HEK293T (cell line): ENCODE data around the gene NCS1.

ENCODE experiments used
- CTCF ChIA-PET: fragments of 350-600 bp; formaldehyde crosslinking; extraction: SDS; loops from one replicate; lab custom pipeline; 2021; ENCODE audit warnings: antibody characterized with exemption, inconsistent platforms; lab: Yijun Ruan, JAX
- POLR2A ChIA-PET: fragments of 350-600 bp; formaldehyde crosslinking; extraction: SDS; loops from one replicate; lab custom pipeline; 2020; ENCODE audit warnings: antibody characterized with exemption, inconsistent platforms; lab: Yijun Ruan, JAX
- DNase-seq: peaks from one replicate; pipeline ENCODE4 v3.0.0; 2012; ENCODE audit warnings: mixed read lengths; ENCODE audit errors: extremely low spot score
- ARNT ChIP-seq: fragments of 450-650 bp; IDR thresholded peaks from 2 replicates; pipeline ENCODE4 v1.6.1; 2017; ENCODE audit warnings: mild to moderate bottlenecking
- BHLHE40 ChIP-seq: fragments of 450-650 bp; IDR thresholded peaks from 2 replicates; pipeline ENCODE4 v1.6.1; 2016; ENCODE audit warnings: mild to moderate bottlenecking, moderate library complexity, borderline replicate concordance
- CTBP1 ChIP-seq: fragments of 450-650 bp; IDR thresholded peaks from 2 replicates; pipeline ENCODE4 v1.6.1; 2016; ENCODE audit warnings: borderline replicate concordance
- ELF4 ChIP-seq: fragments of 450-650 bp; IDR thresholded peaks from 2 replicates; pipeline ENCODE4 v1.6.1; 2017; ENCODE audit warnings: antibody characterized with exemption
- FOXA1 ChIP-seq: fragments of 450-650 bp; IDR thresholded peaks from 2 replicates; pipeline ENCODE4 v1.6.1; 2016; ENCODE audit warnings: mild to moderate bottlenecking
- FOXK2 ChIP-seq: fragments of 450-650 bp; IDR thresholded peaks from 2 replicates; pipeline ENCODE4 v1.6.1; 2016; ENCODE audit warnings: mild to moderate bottlenecking
- FOXM1 ChIP-seq: fragments of 450-650 bp; IDR thresholded peaks from 2 replicates; pipeline ENCODE4 v1.6.1; 2017; ENCODE audit warnings: mild to moderate bottlenecking, borderline replicate concordance
- HDGF ChIP-seq: fragments of 450-650 bp; IDR thresholded peaks from 2 replicates; pipeline ENCODE4 v1.6.1; 2017; ENCODE audit warnings: antibody characterized with exemption, borderline replicate concordance
- L3MBTL2 ChIP-seq: fragments of 450-650 bp; conservative IDR thresholded peaks from 2 replicates; pipeline ENCODE4 v1.6.1; 2016; ENCODE audit warnings: mild to moderate bottlenecking
- LEF1 ChIP-seq: fragments of 450-650 bp; IDR thresholded peaks from 2 replicates; pipeline ENCODE4 v1.6.1; 2017; ENCODE audit warnings: mild to moderate bottlenecking, borderline replicate concordance
- NFRKB ChIP-seq: fragments of 450-650 bp; IDR thresholded peaks from 2 replicates; pipeline ENCODE4 v1.6.1; 2016; ENCODE audit warnings: mild to moderate bottlenecking, moderate library complexity
- PKNOX1 ChIP-seq: fragments of 450-650 bp; IDR thresholded peaks from 2 replicates; pipeline ENCODE4 v1.6.1; 2016
- SP1 ChIP-seq: fragments of 450-650 bp; IDR thresholded peaks from 2 replicates; pipeline ENCODE4 v1.6.1; 2017
- SUZ12 ChIP-seq: fragments of 450-650 bp; IDR thresholded peaks from 2 replicates; pipeline ENCODE4 v1.6.1; 2016; ENCODE audit warnings: mild to moderate bottlenecking
- TARDBP ChIP-seq: fragments of 450-650 bp; IDR thresholded peaks from 2 replicates; pipeline ENCODE4 v1.6.1; 2016
- ZNF384 ChIP-seq: fragments of 450-650 bp; IDR thresholded peaks from 2 replicates; pipeline ENCODE4 v1.6.1; 2016

The NCS1 gene

GRCh38 chr9:130157079-130157478 lies 15.1 kb upstream of the NCS1 start:
- no peak for DNase-seq
- POLR2A ChIA-PET: no interaction called here
- CTCF ChIA-PET: interaction anchor here (0.6 kb wide), 1 partner anchor 1452 kb away, joined by 4 read pairs; no protein-coding TSS in a partner anchor
- TF ChIP-seq ARNT (no peak), FOXM1 (no peak), FOXA1 (no peak), ELF4 (no peak), FOXK2 (no peak), SP1 (no peak), NFRKB (no peak), ZNF384 (no peak), CTBP1 (no peak), PKNOX1 (no peak), L3MBTL2 (no peak), HDGF (no peak), LEF1 (no peak), SUZ12 (no peak), BHLHE40 (no peak), TARDBP (no peak)

GRCh38 chr9:130158001-130158400 lies 14.2 kb upstream of the NCS1 start:
- ChIA-PET CTCF (no interaction called here), POLR2A (no interaction called here)
- DNase-seq: no peak
- TF ChIP-seq SP1: no peak
- TF ChIP-seq SUZ12: no peak
- no peak for TF ChIP-seq CTBP1
- no peak for TF ChIP-seq BHLHE40
- TF ChIP-seq ARNT: no peak
- TF ChIP-seq L3MBTL2: no peak
- TF ChIP-seq ZNF384: no peak
- no peak for TF ChIP-seq NFRKB
- no peak for TF ChIP-seq FOXK2
- TF ChIP-seq PKNOX1: no peak
- no peak for TF ChIP-seq ELF4
- TF ChIP-seq LEF1: no peak

GRCh38 chr9:130159057-130159456 lies 13.1 kb upstream of the NCS1 start:
- DNase-seq: no peak
- TF ChIP-seq BHLHE40 (no peak), CTBP1 (no peak)
- ChIA-PET CTCF (no interaction called here), POLR2A (no interaction called here)

- no peak for DNase-seq
- ChIA-PET POLR2A (no interaction called here), CTCF (no interaction called here)
- peak; percentile 82 for TF ChIP-seq PKNOX1
- no peak for TF ChIP-seq BHLHE40
- no peak for TF ChIP-seq FOXK2
- TF ChIP-seq SP1: no peak
These were observed 12.1 kb upstream of the NCS1 start for GRCh38 chr9:130159915-130160670.

GRCh38 chr9:130160862-130161470 lies 11.2 kb upstream of the NCS1 start:
- CTCF ChIA-PET: no interaction called here
- no peak for TF ChIP-seq PKNOX1
- TF ChIP-seq ELF4: no peak
- TF ChIP-seq BHLHE40: no peak
- no peak for TF ChIP-seq FOXK2
- no peak for TF ChIP-seq CTBP1
- TF ChIP-seq SP1: no peak
- POLR2A ChIA-PET: no interaction called here

GRCh38 chr9:130165579-130165978 lies 6.6 kb upstream of the NCS1 start:
- ChIA-PET POLR2A (no interaction called here), CTCF (no interaction called here)
- no peak for TF ChIP-seq ZNF384
- DNase-seq: no peak

More at GRCh38 chr9:130160862-130161470, 11.2 kb upstream of the NCS1 start:
- DNase-seq: no peak
